Measurements from ENCODE around the gene STARD3NL.
"Not testable (repeated sequence)": the region's sequence is repeated elsewhere in the genome, so short reads cannot be mapped to it uniquely, and the experiment has no call there.

The STARD3NL gene, protein sequence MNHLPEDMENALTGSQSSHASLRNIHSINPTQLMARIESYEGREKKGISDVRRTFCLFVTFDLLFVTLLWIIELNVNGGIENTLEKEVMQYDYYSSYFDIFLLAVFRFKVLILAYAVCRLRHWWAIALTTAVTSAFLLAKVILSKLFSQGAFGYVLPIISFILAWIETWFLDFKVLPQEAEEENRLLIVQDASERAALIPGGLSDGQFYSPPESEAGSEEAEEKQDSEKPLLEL

GRCh38 chr7:38178004-38178694 lies at the start of gene STARD3NL:
Gene STARD3NL, plus strand, starts transcription at chr7:38178245. Its CDS starts 29,260 bp downstream, at chr7:38207505.
- peak; percentile 100 for DNase-seq (ENCODE audit: low read depth)

GRCh38 chr7:38129162-38129561 lies 48.9 kb upstream of the STARD3NL start:
- no peak for DNase-seq (ENCODE audit: low read depth)

DNA sequence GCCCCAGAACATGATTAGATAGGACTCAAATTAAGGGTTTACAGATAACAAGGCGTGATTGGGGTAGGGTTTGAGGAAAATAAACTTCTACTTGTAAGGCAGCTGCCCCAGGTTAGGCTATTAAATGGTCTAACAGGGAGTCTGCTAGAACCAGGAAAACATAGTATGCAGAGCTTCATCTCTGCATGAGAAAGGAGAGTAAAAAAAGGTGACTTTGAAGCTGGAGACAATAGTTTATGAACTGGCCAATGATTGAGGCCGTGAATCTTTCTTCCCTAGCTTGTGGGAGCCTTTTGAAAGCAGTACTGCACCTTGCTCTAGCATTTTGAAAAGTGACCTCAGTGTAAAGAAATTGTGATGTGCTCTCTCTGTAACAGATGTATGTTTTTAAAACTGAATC lies 48.5 kb upstream of the STARD3NL start:
- no peak for DNase-seq (ENCODE audit: low read depth)

DNA sequence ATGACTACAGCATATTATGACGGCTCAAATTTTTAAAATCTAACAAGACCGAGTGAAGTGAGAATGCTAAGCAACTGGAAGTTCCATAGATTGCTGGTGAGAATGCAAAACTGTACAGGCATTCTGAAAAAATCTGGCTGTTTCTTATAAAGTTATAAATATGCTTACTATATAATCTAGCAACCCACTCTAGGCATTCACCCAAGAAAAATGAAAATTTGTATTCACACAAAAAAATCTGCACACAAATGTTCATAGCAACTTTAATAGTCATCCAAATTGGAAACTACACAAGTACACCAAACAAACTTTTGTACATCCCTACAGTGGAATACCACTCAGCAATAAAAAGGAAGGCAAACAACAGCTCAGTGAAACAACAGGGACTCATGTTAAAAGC lies 39.9 kb upstream of the STARD3NL start:
- DNase-seq (ENCODE audit: low read depth): no peak

DNA sequence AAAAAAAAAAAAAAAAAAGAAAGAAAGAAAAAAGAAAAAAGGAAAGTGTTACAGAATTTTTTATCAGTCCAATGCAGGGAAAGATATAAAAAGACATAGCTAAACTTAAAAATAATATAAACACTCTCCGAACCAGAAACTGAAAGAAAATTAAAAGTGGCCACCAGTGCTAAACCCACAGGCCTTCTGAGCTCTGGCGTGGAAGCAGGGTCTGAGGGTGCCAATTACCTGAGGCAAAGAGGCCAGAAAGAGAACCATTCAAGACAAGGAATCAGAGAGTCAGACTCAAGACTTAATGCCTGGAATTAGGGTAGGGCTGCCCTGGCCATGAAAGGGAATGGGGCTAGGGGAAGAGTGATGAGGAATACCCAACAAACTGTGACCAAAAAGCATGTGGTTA lies 36.9 kb upstream of the STARD3NL start:
- DNase-seq (ENCODE audit: low read depth): no peak

DNA sequence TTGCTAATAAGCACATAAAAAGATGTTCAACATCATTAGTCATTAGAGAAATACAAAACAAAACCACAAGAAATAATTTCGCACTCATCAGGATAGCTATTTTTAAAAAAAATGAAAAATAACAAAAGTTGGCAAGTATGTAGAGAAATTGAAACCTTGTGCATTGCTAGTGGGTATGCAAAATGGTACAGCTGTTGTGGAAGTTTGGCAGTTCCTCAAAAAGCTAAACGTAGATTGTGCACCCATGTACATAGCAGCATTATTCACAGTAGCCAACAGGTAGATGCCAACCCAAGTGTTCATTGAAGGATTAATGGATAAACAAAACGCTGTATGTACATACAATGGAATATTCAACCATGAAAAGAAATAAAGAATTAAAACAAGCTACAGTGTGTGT lies 35.3 kb upstream of the STARD3NL start:
- no peak for DNase-seq (ENCODE audit: low read depth)

- no peak for DNase-seq (ENCODE audit: low read depth)
Measured at GRCh38 chr7:38147005-38147404, 31.0 kb upstream of the STARD3NL start.

- DNase-seq (ENCODE audit: low read depth): no peak
Measured at GRCh38 chr7:38151556-38151955, 26.5 kb upstream of the STARD3NL start.

GRCh38 chr7:38153515-38153914 lies 24.5 kb upstream of the STARD3NL start:
- DNase-seq (ENCODE audit: low read depth): no peak

DNA sequence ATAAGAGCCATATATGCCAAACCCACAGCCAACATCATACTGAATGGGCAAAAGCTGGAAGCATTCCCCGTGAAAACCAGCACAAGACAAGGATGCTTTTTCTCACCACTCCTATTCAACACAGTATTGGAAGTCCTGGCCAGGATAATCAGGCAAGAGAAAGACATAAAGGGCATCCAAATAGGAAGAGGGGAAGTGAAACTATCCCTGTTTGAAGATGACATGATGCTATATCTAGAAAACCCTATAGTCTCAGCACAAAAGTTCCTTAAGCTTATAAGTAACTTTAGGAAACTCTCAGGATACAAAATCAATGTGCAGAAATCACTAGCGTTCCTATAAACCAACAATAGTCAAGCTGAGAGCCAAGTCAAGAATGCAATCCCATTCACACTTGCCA lies 23.8 kb upstream of the STARD3NL start:
- DNase-seq (ENCODE audit: low read depth): no peak

- DNase-seq (ENCODE audit: low read depth): no peak
Measured at GRCh38 chr7:38160003-38160571, 18.0 kb upstream of the STARD3NL start.

DNA sequence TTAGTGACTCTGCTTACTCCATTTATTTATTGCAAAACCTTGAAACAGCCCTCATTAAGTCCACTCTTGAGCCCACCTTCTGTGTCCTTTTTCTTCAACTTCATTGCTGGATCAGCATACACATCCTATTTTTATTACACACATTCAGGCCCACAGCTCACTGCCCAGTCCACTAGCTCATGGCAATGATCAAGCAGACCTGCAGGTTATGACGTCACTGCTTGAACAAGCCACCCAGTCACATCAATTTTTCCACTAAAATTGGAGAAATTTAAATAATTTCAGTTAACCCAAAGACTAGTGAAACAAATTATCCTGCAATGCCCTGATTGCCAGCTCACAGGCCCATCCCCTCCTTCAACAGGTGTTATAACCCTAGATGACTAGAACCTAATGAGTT lies 16.0 kb upstream of the STARD3NL start:
- DNase-seq (ENCODE audit: low read depth): no peak

DNA sequence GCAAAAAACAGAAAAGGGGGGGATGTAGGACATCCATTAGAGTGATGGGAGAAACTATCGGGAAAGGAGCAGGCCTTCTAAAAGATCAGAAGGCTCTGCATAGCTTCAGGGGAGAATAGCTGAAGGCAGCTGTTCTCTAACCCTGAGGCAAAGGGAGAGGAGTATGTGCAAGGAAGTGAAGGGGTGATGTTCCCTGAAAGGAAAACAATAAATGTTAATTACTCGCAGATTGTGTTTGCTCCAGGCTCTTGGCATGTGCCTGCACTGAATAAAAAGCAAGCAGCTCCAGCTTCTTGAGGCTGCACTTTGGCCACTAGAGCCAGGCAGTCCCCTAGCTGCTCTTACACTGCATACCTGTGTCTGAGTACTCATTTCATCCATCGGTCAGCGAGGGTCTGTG lies 14.4 kb upstream of the STARD3NL start:
- DNase-seq (ENCODE audit: low read depth): no peak

GRCh38 chr7:38168890-38169570 lies 9.0 kb upstream of the STARD3NL start:
- DNase-seq (ENCODE audit: low read depth): no peak

DNA sequence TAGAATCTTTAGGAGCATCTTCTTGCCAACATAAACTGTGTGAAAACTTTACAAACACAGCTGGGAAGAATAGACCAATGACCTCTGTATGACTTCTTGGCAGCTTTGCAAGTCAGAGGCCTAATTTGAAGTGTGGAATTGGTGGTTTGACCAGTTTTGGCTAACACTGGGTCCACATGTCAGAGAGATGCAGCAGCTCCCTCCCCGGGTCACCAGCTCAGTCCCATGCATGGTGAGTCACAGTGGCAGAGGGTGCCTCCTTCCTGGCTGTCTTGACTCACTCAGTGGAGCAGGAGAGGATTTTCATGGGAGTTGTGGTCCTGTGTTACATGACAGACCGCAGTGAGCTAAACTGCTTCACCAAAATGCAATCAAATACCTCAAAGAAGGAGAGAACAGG lies 8.2 kb upstream of the STARD3NL start:
- DNase-seq (ENCODE audit: low read depth): peak; percentile 65

DNA sequence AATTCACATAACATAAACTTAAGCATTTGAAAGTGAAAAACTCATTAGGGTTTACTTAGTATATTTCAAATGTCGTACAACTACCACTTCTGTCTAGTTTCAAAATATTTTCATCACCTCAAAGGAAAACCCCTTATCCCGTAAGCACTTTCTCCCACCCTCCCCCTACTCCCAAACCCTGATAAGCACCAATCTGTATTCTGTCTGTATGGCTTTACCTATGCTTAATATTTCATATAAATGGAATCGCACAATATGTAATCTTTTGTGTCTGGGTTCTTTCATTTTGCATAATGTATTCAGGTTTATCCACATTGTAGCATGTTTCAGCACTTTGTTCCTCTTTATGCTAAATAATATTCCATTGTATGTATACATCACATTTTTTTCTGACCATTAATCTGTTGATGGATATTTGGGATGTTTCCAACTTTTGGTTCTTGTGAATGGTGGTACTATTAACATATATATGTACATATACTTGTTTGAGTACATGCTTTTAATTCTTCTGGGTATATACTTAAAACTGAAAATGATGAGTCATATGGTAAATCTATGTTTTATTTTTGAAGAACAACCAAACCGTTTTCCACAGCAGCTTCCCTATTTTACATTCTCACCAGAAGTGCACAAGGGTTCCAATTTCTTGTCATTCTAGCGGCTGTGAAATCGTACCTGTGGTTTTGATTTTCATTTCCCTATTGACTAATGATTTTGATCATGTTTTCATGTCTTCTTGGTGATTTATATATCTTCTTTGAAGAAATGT lies 6.2 kb upstream of the STARD3NL start:
- DNase-seq (ENCODE audit: low read depth): no peak

- DNase-seq (ENCODE audit: low read depth): not testable (repeated sequence)
Measured at GRCh38 chr7:38175547-38175946, 2.5 kb upstream of the STARD3NL start.

DNA sequence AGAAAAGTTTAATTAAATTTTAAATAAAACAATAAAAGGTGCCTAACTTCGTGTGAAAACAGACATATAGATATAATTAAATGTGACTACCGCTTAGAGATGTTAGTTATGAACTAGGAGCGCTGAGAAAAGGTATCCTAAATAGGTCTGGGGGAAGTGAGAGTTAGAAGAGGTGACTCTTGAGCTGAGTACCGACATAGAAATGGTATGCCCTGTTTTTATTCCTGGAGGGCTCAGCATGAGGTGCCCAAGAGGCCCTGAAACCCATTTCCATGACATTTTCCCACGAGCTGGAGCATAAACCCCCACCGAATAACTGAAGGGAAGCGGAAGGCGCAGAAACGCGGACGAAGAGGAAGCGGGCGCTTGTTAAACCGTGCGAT lies 433 bp upstream of the STARD3NL start:
- no peak for DNase-seq (ENCODE audit: low read depth)

DNA sequence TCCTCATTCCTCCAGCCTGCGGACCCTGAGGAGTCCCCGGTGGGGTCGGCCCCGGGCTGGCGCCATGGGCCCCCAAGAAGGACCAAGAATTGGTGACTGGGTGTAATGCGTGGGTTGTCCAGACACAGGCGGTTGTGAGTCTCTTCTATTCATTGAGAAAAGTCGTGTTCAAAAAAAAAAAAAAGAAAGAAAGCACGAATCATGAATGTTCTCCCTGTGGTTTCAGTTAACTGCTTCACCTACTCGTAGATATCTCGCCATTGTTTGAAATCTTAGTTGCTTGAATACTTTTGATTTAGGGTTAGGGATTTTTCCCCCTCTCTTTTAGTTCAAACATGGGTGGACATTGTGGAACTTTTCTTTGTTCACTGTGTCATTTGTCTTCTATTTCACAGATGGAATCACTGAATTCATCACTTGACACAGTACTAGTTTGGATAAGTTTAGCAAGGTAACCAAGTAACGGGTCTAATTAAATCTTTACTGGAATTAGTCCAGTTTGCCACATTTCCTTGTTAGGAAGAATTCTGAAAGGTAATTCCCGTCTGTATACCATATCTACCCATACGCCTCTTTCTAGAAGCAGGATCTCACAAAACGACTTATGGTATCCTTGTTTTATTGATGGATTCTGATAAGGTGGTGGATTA lies 775 bp downstream of the STARD3NL start:
- peak; percentile 65 for DNase-seq (ENCODE audit: low read depth)

- peak; percentile 27 for DNase-seq (ENCODE audit: low read depth)
Measured at GRCh38 chr7:38179776-38180226, 1.8 kb downstream of the STARD3NL start.

- no peak for DNase-seq (ENCODE audit: low read depth)
Measured at GRCh38 chr7:38181111-38181510, 3.1 kb downstream of the STARD3NL start.

GRCh38 chr7:38182450-38182849 lies 4.4 kb downstream of the STARD3NL start:
- DNase-seq (ENCODE audit: low read depth): no peak
